Fibroblast of gingiva (primary cell): Measurements from ENCODE around the gene SLC15A4.
"Not testable (repeated sequence)": the region's sequence is repeated elsewhere in the genome, so short reads cannot be mapped to it uniquely, and the experiment has no call there.

ENCODE experiments used
- DNase-seq: peaks from one replicate; pipeline ENCODE4 v3.0.0-alpha.2; 2011; ENCODE audit warnings: low read depth

SLC15A4 gene

DNA sequence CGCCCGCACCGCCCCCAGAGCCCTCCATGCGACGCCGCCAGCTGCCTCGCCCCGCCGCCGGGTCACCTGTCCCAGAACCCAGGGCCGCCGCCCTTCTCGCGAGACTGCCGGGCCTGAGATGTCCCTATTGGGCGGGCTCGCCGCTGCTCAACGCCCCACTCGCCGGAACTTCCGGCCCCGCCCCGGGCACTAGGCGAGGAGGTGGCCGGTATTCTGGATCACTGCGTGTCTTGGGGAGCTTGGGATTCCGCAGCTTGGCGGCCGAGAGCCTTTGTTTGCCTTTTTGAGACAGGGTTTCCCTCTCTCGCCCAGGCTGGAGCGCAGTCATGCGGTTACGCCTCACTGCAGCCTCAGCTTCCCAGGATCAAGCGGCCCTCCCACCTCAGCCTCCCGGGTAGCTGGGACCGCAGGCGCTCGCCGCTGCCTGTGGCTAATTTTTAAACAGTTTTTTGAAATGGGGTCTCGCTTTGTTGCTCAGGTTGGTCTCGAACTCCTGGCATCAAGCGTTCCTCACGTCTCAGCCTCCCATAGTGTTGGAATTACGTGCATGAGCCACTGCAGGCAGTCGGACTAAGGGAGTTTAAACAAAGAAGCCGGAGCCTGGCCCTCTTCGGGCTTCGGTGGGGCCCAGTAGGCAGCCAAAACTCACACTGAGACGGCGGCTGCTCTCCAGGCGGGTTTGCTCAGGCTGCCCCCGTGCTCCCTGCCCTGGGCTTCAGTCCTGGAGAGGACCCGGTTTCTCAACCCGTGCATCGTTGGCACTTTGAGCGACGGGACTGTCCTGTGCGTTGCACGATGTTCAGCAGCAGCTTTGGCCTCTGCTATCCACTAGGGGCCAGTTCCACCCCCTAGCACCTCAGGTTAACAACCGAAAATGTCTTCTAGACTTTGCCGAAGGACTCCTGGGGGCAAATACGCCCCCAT is at the start of gene SLC15A4:
SLC15A4 (minus strand) TSS at position 43 of the 924 bp plus-strand sequence; CDS start at position 28, 15 bp downstream.
- peak; percentile 89 for DNase-seq

GRCh38 chr12:128872303-128872702 is 48.5 kb upstream of the SLC15A4 start:
- no peak for DNase-seq

- no peak for DNase-seq
Observed at GRCh38 chr12:128871516-128871892, 47.7 kb upstream of the SLC15A4 start.

GRCh38 chr12:128867466-128867865 is 43.7 kb upstream of the SLC15A4 start:
- no peak for DNase-seq

DNA sequence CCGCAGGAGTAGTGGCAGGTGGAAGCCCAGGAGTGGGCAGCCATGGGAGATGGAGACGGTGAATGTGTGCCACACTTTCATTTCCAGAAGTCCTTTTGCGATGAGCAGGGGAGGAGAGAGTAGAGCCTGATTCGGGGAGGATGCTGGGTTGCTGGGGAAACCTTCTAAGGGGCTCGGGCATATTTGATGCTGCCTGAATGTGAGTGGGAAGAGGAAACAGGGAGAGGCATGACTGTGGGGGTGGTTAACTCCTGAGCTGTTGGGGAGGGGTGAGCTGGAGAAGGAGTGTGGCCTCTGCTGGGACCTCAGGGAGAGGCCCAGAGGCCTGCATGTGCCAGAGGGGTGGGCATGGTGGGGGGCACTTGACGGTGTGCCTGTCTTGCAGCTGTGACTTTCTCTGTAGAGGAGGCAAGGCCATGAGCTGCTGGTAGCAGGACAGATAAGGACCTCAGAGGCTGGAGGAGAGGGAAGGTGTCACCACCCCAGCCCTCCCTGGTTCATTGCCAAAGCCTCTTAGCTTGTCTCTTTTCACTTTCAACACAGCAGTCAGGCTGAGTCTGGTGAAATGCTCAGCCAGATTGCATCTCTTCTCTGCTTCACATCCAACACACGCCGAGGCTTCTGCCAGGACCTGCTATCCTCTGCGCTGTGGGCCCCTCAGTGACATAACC is 40.9 kb upstream of the SLC15A4 start:
- DNase-seq = no peak

DNA sequence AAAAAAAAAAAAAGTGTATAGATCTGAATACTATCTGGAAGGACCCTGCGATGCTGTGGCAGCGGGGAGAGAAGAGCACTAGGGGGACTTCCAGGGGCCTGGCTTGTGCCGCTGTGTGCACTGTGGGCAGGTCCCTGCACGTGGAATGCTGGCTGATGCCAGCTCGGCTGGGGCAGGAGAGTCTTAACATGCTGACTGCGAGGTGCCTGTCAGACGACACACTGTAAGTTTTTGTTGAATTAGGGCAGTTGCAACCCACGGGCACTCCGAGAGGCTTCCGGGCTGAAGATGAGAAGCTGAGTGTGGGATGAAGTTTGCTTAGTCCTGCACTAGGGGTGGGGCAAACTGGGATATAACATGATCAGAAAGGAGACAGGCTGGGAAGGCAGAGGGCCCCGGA is 40.2 kb upstream of the SLC15A4 start:
- DNase-seq = no peak

- no peak for DNase-seq
Observed at GRCh38 chr12:128861226-128862016, 37.7 kb upstream of the SLC15A4 start.

GRCh38 chr12:128859311-128859710 is 35.6 kb upstream of the SLC15A4 start:
- no peak for DNase-seq

DNA sequence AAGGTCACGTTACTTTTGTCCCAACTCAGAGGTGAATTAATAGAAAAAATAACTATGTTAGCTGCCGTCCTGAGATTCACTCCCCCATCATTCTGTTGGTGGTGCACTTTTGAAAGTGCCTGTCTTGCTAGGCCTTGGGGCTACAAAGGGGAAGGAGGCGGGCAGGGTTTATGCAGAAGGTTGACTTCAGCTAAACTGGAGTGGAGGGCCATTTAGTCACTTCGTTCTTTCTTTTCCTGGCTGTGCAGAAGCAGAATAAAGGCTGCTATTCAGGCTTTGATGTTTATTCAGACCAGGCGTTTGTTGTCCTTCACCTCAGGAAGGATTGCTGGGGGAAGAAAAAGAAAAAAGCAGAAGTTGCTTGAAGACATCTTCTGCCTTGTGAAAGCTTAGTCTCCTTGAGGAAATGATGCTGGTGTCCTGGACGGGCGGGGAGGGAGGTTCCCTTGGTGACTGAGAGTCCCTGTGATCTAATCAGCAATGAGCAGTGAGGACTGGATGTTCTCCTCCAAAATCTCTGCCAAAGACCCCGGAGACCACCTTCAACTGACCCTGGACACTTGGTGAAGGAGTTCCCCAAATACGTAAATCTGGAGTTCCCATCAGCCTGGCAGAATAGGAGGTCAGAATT is 33.5 kb upstream of the SLC15A4 start:
- no peak for DNase-seq

GRCh38 chr12:128856791-128857078 is 33.0 kb upstream of the SLC15A4 start:
- no peak for DNase-seq

- DNase-seq = no peak
Observed at GRCh38 chr12:128856035-128856790, 32.5 kb upstream of the SLC15A4 start.

- DNase-seq = no peak
Observed at GRCh38 chr12:128853600-128854197, 29.9 kb upstream of the SLC15A4 start.

GRCh38 chr12:128852885-128853599 is 29.3 kb upstream of the SLC15A4 start, which contains the start of gene GLT1D1:
Gene GLT1D1, plus strand, starts transcription at chr12:128853478. Its CDS starts 104 bp downstream, at chr12:128853582.
- DNase-seq = no peak

DNA sequence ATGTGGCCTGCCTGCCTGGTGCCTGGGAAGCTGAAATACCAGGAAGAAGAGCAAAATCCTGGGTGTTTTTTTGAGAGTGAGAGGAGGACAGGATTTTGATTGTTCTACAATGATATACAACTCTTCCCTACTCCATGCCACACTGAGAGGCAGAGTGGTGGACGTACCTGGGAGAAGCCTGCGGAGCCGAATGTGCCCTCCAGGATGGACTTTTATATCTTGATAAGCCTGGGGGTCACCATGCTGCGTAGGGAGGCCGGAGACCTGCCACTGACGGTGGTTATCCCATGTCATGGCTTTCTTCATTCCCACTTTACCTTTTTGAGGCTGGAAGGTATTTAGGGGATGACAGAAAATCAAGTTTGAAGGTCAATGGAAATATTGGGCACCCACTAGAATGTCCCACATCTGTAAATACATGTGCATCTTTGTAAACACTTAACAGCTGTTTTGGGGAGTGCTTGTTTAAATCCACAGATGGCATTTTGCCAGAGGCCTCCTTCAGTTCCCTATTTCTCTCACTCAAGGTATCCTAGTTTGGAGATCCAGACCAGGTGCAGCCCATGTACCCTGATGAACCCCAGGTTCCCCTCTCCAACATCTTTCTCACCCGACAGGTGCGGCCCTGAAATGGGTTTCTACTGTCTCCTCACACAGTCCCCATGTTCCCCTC is 28.4 kb upstream of the SLC15A4 start:
- DNase-seq = no peak

GRCh38 chr12:128851429-128851828 is 27.7 kb upstream of the SLC15A4 start:
- not testable (repeated sequence) for DNase-seq

- no peak for DNase-seq
Observed at GRCh38 chr12:128850400-128850799, 26.6 kb upstream of the SLC15A4 start.

GRCh38 chr12:128849806-128850205 is 26.0 kb upstream of the SLC15A4 start:
- DNase-seq = not testable (repeated sequence)

DNA sequence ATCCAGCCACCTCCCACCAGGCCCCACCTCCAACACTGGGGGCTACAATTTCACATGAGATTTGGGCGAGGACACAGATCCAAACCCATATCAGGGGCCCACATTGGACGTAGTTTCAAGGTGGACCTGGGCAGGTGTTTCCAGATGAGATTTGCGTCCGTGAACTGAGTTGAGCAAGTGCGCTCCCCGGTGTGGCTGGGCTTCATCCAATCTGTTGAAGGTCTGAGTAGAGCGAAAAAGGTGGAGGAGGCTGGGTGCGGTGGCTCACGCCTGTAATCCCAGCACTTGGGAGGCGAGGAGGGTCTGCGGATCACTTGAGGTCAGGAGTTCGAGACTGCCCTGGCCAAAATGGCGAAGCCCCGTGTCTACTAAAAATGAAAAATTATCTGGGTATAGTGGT is 24.6 kb upstream of the SLC15A4 start:
- DNase-seq = no peak

- DNase-seq = not testable (repeated sequence)
Observed at GRCh38 chr12:128846671-128847070, 22.9 kb upstream of the SLC15A4 start.
